Endothelial cell of umbilical vein (primary cell): Measurements from ENCODE around the gene STUM. TPM values are rescaled to one million over a fixed set of nuclear protein-coding genes. Genes with fewer than 3 reads are reported as not detected.

Experiments used
- BruUV-seq: library from RNA; stranded (reverse); fragments of 400-500 nt; replicated peaks from 2 replicates; lab custom pipeline; 2021; lab: Mats Ljungman, UMichigan
- CTCF ChIA-PET: fragments of 300-600, 350-600 bp; sonication (Branson Sonifier 250); formaldehyde crosslinking; loops from one replicate; lab custom pipeline; 2021; ENCODE audit warnings: antibody characterized with exemption, inconsistent platforms; lab: Charles Lee
- POLR2A ChIA-PET: fragments of 300-600, 350-600 bp; sonication (Branson Sonifier 250); formaldehyde crosslinking; loops from one replicate; lab custom pipeline; 2021; ENCODE audit warnings: antibody characterized with exemption, inconsistent platforms; lab: Charles Lee
- DNase-seq: peaks from one replicate; pipeline ENCODE4 v3.0.0-alpha.2; 2011; ENCODE audit warnings: low read depth, low spot score
- FAIRE-seq: peaks from 2 replicates; lab custom pipeline; 2011; peaks lifted over from hg19 to GRCh38; lab: Jason Lieb, UNC
- H2AFZ ChIP-seq: 2 replicates; pipeline ENCODE4 v1.6.0; 2012; ENCODE audit warnings: low read depth, low read length, control low read depth, inconsistent platforms
- H3K27ac ChIP-seq: 2 replicates; pipeline ENCODE4 v1.5.1; 2011; ENCODE audit warnings: low read depth, mild to moderate bottlenecking, control low read depth, low read length, moderate library complexity; ENCODE audit not compliant: insufficient read depth
- H3K27me3 ChIP-seq, 2 experiments: 2 replicates each; pipeline versions ENCODE4 v1.6.0 to v1.6.1; 2011; ENCODE audit warnings: low read length in 2 of 2, mixed read lengths in 1 of 2; ENCODE audit not compliant: control insufficient read depth in 2 of 2, insufficient read depth in 2 of 2
- H3K36me3 ChIP-seq, 2 experiments: 2 replicates in 1 of 2; 3 replicates in 1 of 2; pipeline ENCODE4 v1.5.1; 2011; ENCODE audit warnings: low read length in 2 of 2, mild to moderate bottlenecking in 1 of 2, moderate library complexity in 1 of 2; ENCODE audit not compliant: control insufficient read depth in 2 of 2, insufficient read depth in 2 of 2; ENCODE audit errors: extremely low read depth in 1 of 2
- H3K4me1 ChIP-seq: 3 replicates; pipeline ENCODE4 v1.5.1; 2011; ENCODE audit warnings: mild to moderate bottlenecking, low read length; ENCODE audit not compliant: control insufficient read depth, insufficient read depth; ENCODE audit errors: extremely low read depth
- H3K4me2 ChIP-seq: 2 replicates; pipeline ENCODE4 v1.6.1; 2011; ENCODE audit warnings: low read length, control low read depth, mixed read lengths; ENCODE audit not compliant: insufficient read depth
- H3K4me3 ChIP-seq, 3 experiments: fragments of 200-600 bp in 1 of 3; sonication (generic), shearing (Covaris generic) in 1 of 3; replicated peaks in 1 of 3; 2 replicates each; pipeline ENCODE4 v1.5.1; 2011 to 2016; ENCODE audit warnings: control low read depth in 3 of 3, low read length in 3 of 3, mild to moderate bottlenecking in 2 of 3, inconsistent platforms in 1 of 3, low read depth in 1 of 3, moderate library complexity in 1 of 3; ENCODE audit not compliant: insufficient read depth in 1 of 3
- H3K79me2 ChIP-seq: 2 replicates; pipeline ENCODE4 v1.6.0; 2012; ENCODE audit warnings: low read length, inconsistent platforms; ENCODE audit not compliant: control insufficient read depth, insufficient read depth
- H3K9ac ChIP-seq: replicated peaks from 2 replicates; pipeline ENCODE3; 2011; ENCODE audit warnings: low read length, control low read depth; ENCODE audit not compliant: insufficient read depth; ENCODE audit errors: extremely low read depth
- H3K9me1 ChIP-seq: replicated peaks from 3 replicates; pipeline ENCODE4 v1.6.0; 2011; ENCODE audit warnings: mild to moderate bottlenecking, low read length; ENCODE audit not compliant: control insufficient read depth, insufficient read depth; ENCODE audit errors: extremely low read depth
- H3K9me3 ChIP-seq: replicated peaks from 2 replicates; pipeline ENCODE4 v1.5.1; 2012; ENCODE audit warnings: low read length, inconsistent platforms; ENCODE audit not compliant: control insufficient read depth, insufficient read depth
- H4K20me1 ChIP-seq: replicated peaks from 2 replicates; pipeline ENCODE3; 2011; ENCODE audit warnings: mild to moderate bottlenecking, low read length; ENCODE audit not compliant: control insufficient read depth, insufficient read depth; ENCODE audit errors: extremely low read depth
- EZH2 ChIP-seq: IDR thresholded peaks from 2 replicates; pipeline ENCODE4 v1.6.1; 2012; ENCODE audit warnings: borderline replicate concordance, low read depth, mild to moderate bottlenecking, moderate library complexity, low read length, inconsistent platforms; ENCODE audit not compliant: severe bottlenecking
- FOS ChIP-seq: IDR thresholded peaks from 2 replicates; pipeline ENCODE4 v1.6.1; 2011; ENCODE audit warnings: mild to moderate bottlenecking, low read length, moderate library complexity, borderline replicate concordance; ENCODE audit not compliant: insufficient read depth
- GATA2 ChIP-seq: IDR thresholded peaks from 2 replicates; pipeline ENCODE4 v1.7.0; 2011; ENCODE audit warnings: low read depth, mild to moderate bottlenecking, moderate library complexity, mixed read lengths, low read length; ENCODE audit not compliant: insufficient read length, insufficient read depth
- JUN ChIP-seq: IDR thresholded peaks from 2 replicates; pipeline ENCODE4 v1.6.1; 2011; ENCODE audit warnings: borderline replicate concordance, low read depth; ENCODE audit not compliant: insufficient read length, insufficient read depth
- MAX ChIP-seq: IDR thresholded peaks from 2 replicates; pipeline ENCODE4 v1.6.1; 2011; ENCODE audit not compliant: insufficient read depth, insufficient read length
- MYC ChIP-seq: IDR thresholded peaks from one replicate; pipeline ENCODE4 v1.6.1; 2011; ENCODE audit warnings: mild to moderate bottlenecking, low read depth, low read length
- POLR2A ChIP-seq: IDR thresholded peaks from 2 replicates; pipeline ENCODE4 v1.6.1; 2012; ENCODE audit warnings: low read depth, mild to moderate bottlenecking, control low read depth, low read length
- POLR2AphosphoS5 ChIP-seq: IDR thresholded peaks from 2 replicates; pipeline ENCODE4 v1.6.1; 2012; ENCODE audit warnings: low read depth, mild to moderate bottlenecking, control low read depth, low read length, moderate library complexity; ENCODE audit not compliant: insufficient read depth
- dilution Hi-C: fragments of 300-500 bp; cut with MboI; formaldehyde crosslinking; loops from one replicate; pipeline ENCODE4 v1.15.0; 2019; ENCODE audit warnings: low sequenced_read_pairs; ENCODE audit not compliant: extremely low pct_ligation_motif_present
- intact Hi-C: fragments of 100-400 bp; cut with micrococcal nuclease; formaldehyde crosslinking; loops from one replicate; pipeline ENCODE4 v1.10.0; 2022
- polyA plus RNA-seq, 4 experiments: library from polyadenylated mRNA; depleted of rRNA in 3 of 4; stranded (reverse) in 3 of 4; unstranded in 1 of 4; fragments of >200 nt; gene quantifications; 2 replicates each; pipeline versions ENCODE4 v1.2.1 to v1.2.3, GENCODE V29; 2011 to 2012; ENCODE audit warnings: missing spikeins in 1 of 4
- total RNA-seq: library from RNA; stranded (reverse); gene quantifications from 2 replicates; pipeline ENCODE4 v1.2.3, GENCODE V29; 2021
- TF ChIP-seq, protein P1 (sequence below), 2 donors: IDR thresholded peaks; 1 replicate in 1 of 2; 2 replicates in 1 of 2; pipeline ENCODE4 v1.5.1; 2011; ENCODE audit warnings: low read length in 2 of 2, mild to moderate bottlenecking in 2 of 2, moderate library complexity in 2 of 2, control low read depth in 1 of 2, inconsistent platforms in 1 of 2, low read depth in 1 of 2; ENCODE audit not compliant: insufficient read depth in 1 of 2; ENCODE audit errors: extremely low read depth in 1 of 2

STUM gene
- total and polyA plus RNA-seq, 2 donors (not counting 3 experiments of a cell fraction or from before 2014, with no cell fraction given) = not detected

GRCh38 chr1:226566234-226566633 is 17.7 kb downstream of the STUM start:
- POLR2A ChIA-PET = no interaction called here
- dilution Hi-C loops (no loop called here), intact Hi-C loops (no loop called here)
- H4K20me1 ChIP-seq = no peaks in the 10 kb centered on the region
- DNase-seq (no peak), FAIRE-seq (no peak)
- TF ChIP-seq POLR2A (no peak), MYC (no peak), JUN (no peak), POLR2AphosphoS5 (no peak), GATA2 (no peak), EZH2 (no peak), MAX (no peak), FOS (no peak)
- TF ChIP-seq, protein P1, sequence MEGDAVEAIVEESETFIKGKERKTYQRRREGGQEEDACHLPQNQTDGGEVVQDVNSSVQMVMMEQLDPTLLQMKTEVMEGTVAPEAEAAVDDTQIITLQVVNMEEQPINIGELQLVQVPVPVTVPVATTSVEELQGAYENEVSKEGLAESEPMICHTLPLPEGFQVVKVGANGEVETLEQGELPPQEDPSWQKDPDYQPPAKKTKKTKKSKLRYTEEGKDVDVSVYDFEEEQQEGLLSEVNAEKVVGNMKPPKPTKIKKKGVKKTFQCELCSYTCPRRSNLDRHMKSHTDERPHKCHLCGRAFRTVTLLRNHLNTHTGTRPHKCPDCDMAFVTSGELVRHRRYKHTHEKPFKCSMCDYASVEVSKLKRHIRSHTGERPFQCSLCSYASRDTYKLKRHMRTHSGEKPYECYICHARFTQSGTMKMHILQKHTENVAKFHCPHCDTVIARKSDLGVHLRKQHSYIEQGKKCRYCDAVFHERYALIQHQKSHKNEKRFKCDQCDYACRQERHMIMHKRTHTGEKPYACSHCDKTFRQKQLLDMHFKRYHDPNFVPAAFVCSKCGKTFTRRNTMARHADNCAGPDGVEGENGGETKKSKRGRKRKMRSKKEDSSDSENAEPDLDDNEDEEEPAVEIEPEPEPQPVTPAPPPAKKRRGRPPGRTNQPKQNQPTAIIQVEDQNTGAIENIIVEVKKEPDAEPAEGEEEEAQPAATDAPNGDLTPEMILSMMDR (IDR thresholded peaks at IDR 0.05; ENCODE audit: extremely low read depth in 1 of 2, insufficient read depth in 1 of 2, low read depth in 1 of 2, low read length in 2 of 2) = no peak
- no peaks in the 10 kb centered on the region for H3K79me2 ChIP-seq
- H3K9me1 ChIP-seq = no peaks in the 10 kb centered on the region
- H3K9ac ChIP-seq = no peak overlapping the region
- no peaks in the 10 kb centered on the region for H3K4me1 ChIP-seq
- BruUV-seq = no TSS peak
- CTCF ChIA-PET = no interaction called here
- no peak overlapping the region for H3K4me3 ChIP-seq
- H3K4me2 ChIP-seq = no peak overlapping the region
- H2AFZ ChIP-seq = no peak overlapping the region
- no peaks in the 10 kb centered on the region for H3K36me3 ChIP-seq
- H3K27me3 ChIP-seq = peaks cover 5% of the 10 kb centered on the region in 2 experiments
- no peak overlapping the region for H3K27ac ChIP-seq
- no peaks in the 10 kb centered on the region for H3K9me3 ChIP-seq
